Lower lobe of right lung (tissue), 2 donors: Measurements from ENCODE around the gene HECTD4. TPM values are rescaled to one million over a fixed set of nuclear protein-coding genes. Genes with fewer than 3 reads are reported as not detected.

Source experiments
- ATAC-seq, 2 donors: fragments of 200-7000 bp; cut with Tn5 transposase; one replicate each; pipeline ENCODE4 v1.9.1; 2020 to 2022; ENCODE audit warnings: mild to moderate bottlenecking in 2 of 2, moderate library complexity in 2 of 2
- DNase-seq: peaks from one replicate; pipeline ENCODE4 v3.0.0-alpha.2; 2020
- H3K27ac ChIP-seq: fragments of 200-600 bp; one replicate; pipeline ENCODE4 v1.8.0; 2022
- H3K27me3 ChIP-seq: fragments of 200-600 bp; one replicate; pipeline ENCODE4 v1.8.0; 2022; ENCODE audit warnings: low read depth
- H3K36me3 ChIP-seq: fragments of 200-600 bp; one replicate; pipeline ENCODE4 v1.8.0; 2022; ENCODE audit warnings: mild to moderate bottlenecking
- H3K4me1 ChIP-seq: fragments of 200-600 bp; one replicate; pipeline ENCODE4 v1.8.0; 2022
- H3K4me3 ChIP-seq: fragments of 200-600 bp; one replicate; pipeline ENCODE4 v1.8.0; 2022; ENCODE audit warnings: mild to moderate bottlenecking
- H3K9me3 ChIP-seq: fragments of 200-600 bp; one replicate; pipeline ENCODE4 v1.8.0; 2022
- CTCF ChIP-seq: fragments of 200-600 bp; IDR thresholded peaks from one replicate; pipeline ENCODE4 v1.8.0; 2022; ENCODE audit warnings: antibody characterized with exemption, mild to moderate bottlenecking
- intact Hi-C: fragments of 100-400 bp; cut with DNase I; formaldehyde crosslinking; loops from one replicate; pipeline ENCODE4 v1.11.0; 2022
- total RNA-seq: library from RNA; stranded (reverse); fragmentation: NEBNext Ultra II Directional; extraction: Animal tissue kit (Norgen Biotek cat#: 25700); gene quantifications from one replicate; pipeline ENCODE4 v1.2.1, GENCODE V29; 2021
- donor health status: DM: no; HTN: yes; CAD: no; lungs with severe emphysema.

Gene HECTD4
- total RNA-seq, 1 donor from 2014 or later, result 54.8 TPM

- Histone ChIP-seq H3K36me3 (no peaks in the 10 kb centered on the region), H3K4me3 (no peak overlapping the region), H3K27ac (no peak overlapping the region), H3K27me3 (no peaks in the 10 kb centered on the region), H3K4me1 (no peaks in the 10 kb centered on the region), H3K9me3 (no peaks in the 10 kb centered on the region)
- DNase-seq (no peak), ATAC-seq (no peak)
- no peak for TF ChIP-seq CTCF
- intact Hi-C loops, result no loop called here
These were observed 21.0 kb downstream of the HECTD4 start for GRCh38 chr12:112361271-112361670.

- no peak overlapping the region for H3K4me3 ChIP-seq
These were observed 22.9 kb downstream of the HECTD4 start for GRCh38 chr12:112359290-112359689.

GRCh38 chr12:112357214-112357613, 25.0 kb downstream of the HECTD4 start:
- no peak for ATAC-seq
- Histone ChIP-seq H3K9me3 (no peaks in the 10 kb centered on the region), H3K4me1 (no peaks in the 10 kb centered on the region), H3K27ac (no peak overlapping the region), H3K27me3 (no peaks in the 10 kb centered on the region), H3K4me3 (no peak overlapping the region), H3K36me3 (no peaks in the 10 kb centered on the region)
- no peak for TF ChIP-seq CTCF
- no peak for DNase-seq
- intact Hi-C loops, result no loop called here

More at GRCh38 chr12:112359290-112359689, 22.9 kb downstream of the HECTD4 start:
- Histone ChIP-seq H3K9me3 (no peaks in the 10 kb centered on the region), H3K36me3 (no peaks in the 10 kb centered on the region), H3K4me1 (no peaks in the 10 kb centered on the region), H3K27ac (no peak overlapping the region), H3K27me3 (no peaks in the 10 kb centered on the region)
- no peak for TF ChIP-seq CTCF
- ATAC-seq (no peak), DNase-seq (no peak)
- intact Hi-C loops, result no loop called here

- TF ChIP-seq CTCF, result no peak
- ATAC-seq (no peak), DNase-seq (no peak)
- Histone ChIP-seq H3K36me3 (no peaks in the 10 kb centered on the region), H3K27ac (no peak overlapping the region), H3K4me3 (no peak overlapping the region), H3K27me3 (no peaks in the 10 kb centered on the region), H3K9me3 (no peaks in the 10 kb centered on the region), H3K4me1 (no peaks in the 10 kb centered on the region)
- intact Hi-C loops, result no loop called here
These were observed 27.8 kb downstream of the HECTD4 start for GRCh38 chr12:112354399-112354798.

GRCh38 chr12:112353393-112353792, 28.8 kb downstream of the HECTD4 start:
- ATAC-seq, result no peak
- no peak for DNase-seq
- TF ChIP-seq CTCF, result no peak
- intact Hi-C loops, result no loop called here
- Histone ChIP-seq H3K9me3 (no peaks in the 10 kb centered on the region), H3K36me3 (no peaks in the 10 kb centered on the region), H3K27me3 (no peaks in the 10 kb centered on the region), H3K4me1 (no peaks in the 10 kb centered on the region), H3K4me3 (no peak overlapping the region), H3K27ac (no peak overlapping the region)

GRCh38 chr12:112352921-112353320, 29.3 kb downstream of the HECTD4 start:
- no peak overlapping the region for H3K27ac ChIP-seq
- no peak for ATAC-seq
- H3K9me3 ChIP-seq, result no peaks in the 10 kb centered on the region
- intact Hi-C loops, result no loop called here
- H3K4me1 ChIP-seq, result no peaks in the 10 kb centered on the region
- H3K27me3 ChIP-seq, result no peaks in the 10 kb centered on the region
- no peak overlapping the region for H3K4me3 ChIP-seq
- H3K36me3 ChIP-seq, result no peaks in the 10 kb centered on the region
- DNase-seq, result no peak
- no peak for TF ChIP-seq CTCF
